ENCODE measurements around the gene HNRNPA2B1.
"Not testable (repeated sequence)": the region's sequence is repeated elsewhere in the genome, so short reads cannot be mapped to it uniquely, and the experiment has no call there.

Gene HNRNPA2B1

DNA sequence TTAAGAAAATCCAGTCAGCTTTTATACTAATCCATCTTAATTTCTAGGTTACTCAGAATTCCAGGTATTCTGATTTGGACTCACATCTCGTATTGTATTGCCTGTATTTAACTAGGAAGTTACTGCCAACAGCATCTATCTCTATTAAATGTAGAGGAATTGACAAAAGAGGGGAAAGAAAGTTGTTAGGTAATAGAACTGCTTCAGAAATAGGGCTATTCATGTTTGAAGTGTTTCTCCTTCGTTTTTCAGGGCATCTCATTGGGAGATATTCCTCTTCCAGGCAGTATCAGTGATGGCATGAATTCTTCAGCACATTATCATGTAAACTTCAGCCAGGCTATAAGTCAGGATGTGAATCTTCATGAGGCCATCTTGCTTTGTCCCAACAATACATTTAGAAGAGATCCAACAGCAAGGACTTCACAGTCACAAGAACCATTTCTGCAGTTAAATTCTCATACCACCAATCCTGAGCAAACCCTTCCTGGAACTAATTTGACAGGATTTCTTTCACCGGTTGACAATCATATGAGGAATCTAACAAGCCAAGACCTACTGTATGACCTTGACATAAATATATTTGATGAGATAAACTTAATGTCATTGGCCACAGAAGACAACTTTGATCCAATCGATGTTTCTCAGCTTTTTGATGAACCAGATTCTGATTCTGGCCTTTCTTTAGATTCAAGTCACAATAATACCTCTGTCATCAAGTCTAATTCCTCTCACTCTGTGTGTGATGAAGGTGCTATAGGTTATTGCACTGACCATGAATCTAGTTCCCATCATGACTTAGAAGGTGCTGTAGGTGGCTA is 16.1 kb downstream of the HNRNPA2B1 start:
- DNase-seq = not testable (repeated sequence)

DNA sequence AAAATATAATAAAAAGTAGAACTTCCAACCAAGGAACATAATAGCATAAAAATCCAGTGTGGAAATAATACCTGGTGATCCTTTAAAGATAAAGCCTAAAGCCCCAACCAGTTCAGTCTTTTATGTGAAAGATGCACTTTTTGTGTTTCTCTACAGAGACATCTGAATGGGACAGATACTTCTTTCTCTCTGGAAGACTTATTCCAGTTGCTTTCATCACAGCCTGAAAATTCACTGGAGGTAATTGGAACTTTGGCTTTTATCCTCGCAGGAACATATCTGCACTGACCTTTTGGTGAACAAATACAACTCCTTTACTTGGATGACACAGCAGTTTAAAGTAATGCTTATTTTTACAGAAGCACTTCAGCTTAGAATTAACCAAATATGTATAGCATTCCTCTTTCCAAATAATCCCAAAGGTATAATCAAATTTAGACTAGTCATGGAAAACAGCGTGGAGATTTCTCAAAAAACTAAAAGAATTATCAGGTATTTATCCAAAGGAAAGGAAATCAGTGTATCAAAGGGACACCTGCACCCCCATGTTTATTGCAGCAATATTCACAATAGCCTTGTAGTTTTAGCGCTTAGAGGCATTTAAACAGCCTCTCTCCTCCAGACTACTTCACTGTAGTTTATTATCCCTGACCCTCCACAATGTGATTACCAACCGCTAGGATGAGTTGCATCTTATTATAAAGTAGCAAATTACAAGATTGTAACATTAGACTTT is 16.8 kb downstream of the HNRNPA2B1 start:
- DNase-seq = no peak

GRCh38 chr7:26182706-26183105 is 17.8 kb downstream of the HNRNPA2B1 start:
- no peak for DNase-seq

- no peak for DNase-seq
Measured at GRCh38 chr7:26182283-26182682, 18.3 kb downstream of the HNRNPA2B1 start.

GRCh38 chr7:26181474-26182227 is 18.9 kb downstream of the HNRNPA2B1 start:
- no peak for DNase-seq

DNA sequence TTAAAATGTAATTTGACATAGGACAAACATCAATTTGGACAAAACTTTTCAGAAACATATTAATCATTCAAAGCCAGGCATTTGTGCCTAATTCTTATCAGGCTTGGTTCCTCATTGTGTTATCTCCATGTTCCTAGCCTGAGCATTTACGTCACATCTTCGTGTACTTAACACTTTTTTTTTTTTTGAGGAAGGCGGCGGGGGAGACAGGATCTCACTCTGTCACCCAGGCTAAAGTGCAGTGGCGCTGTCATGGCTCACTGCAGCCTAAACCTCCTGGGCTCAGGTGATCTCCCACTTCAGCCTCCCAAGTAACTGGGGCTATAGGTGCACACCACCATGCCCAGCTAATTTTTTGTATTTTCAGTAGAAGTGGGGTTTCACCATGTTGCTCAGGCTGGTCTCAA is 19.8 kb downstream of the HNRNPA2B1 start:
- no peak for DNase-seq

DNA sequence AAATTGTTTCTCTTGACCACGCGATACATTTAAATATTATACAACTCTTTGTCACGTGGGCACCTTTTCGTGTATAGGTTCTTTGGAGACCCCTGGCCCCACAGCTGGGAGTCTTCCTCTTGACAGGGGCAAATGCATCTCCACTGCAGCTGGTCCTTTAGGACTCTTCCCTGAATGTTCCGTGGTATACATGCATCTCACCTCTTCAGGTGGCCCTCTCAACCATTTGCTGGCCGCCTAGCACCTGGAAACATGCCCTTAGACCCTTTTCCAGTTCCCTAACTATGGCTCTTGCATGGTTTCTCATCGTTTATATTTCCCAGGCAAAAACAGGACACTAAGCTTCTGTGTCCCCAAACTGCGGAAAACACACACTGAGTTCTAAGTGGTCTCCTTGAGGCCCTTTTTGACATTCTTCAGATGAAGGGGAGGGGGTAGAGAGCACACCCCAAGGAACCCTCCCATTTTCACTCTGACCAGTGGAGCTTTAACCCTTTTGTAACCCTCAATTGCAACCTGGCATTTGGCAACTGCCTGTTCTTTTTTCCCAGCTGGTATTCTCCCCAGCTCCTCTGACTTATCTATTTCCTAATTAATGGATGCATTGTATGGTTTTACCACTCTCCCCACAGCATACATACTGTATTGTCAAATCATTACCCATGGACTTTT is 20.6 kb downstream of the HNRNPA2B1 start:
- no peak for DNase-seq

GRCh38 chr7:26179422-26179821 is 21.1 kb downstream of the HNRNPA2B1 start:
- DNase-seq = no peak

- no peak for DNase-seq
Measured at GRCh38 chr7:26178272-26178960, 22.1 kb downstream of the HNRNPA2B1 start.

- DNase-seq = not testable (repeated sequence)
Measured at GRCh38 chr7:26177269-26177668, 23.3 kb downstream of the HNRNPA2B1 start.

DNA sequence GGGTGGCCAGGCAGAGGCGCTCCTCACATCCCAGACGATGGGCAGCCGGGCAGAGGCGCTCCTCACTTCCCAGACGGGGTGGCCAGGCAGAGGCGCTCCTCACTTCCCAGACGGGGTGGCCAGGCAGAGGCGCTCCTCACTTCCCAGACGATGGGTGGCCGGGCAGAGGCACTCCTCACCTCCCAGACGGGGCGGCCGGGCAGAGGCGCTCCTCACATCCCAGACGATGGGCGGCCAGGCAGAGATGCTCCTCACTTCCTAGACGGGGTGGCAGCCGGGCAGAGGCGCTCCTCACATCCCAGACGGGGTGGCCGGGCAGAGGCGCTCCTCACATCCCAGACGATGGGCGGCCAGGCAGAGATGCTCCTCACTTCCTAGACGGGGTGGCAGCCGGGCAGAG is 23.9 kb downstream of the HNRNPA2B1 start:
- not testable (repeated sequence) for DNase-seq

- not testable (repeated sequence) for DNase-seq
Measured at GRCh38 chr7:26175903-26176302, 24.6 kb downstream of the HNRNPA2B1 start.

GRCh38 chr7:26172048-26172447 is 28.5 kb downstream of the HNRNPA2B1 start:
- no peak for DNase-seq

DNA sequence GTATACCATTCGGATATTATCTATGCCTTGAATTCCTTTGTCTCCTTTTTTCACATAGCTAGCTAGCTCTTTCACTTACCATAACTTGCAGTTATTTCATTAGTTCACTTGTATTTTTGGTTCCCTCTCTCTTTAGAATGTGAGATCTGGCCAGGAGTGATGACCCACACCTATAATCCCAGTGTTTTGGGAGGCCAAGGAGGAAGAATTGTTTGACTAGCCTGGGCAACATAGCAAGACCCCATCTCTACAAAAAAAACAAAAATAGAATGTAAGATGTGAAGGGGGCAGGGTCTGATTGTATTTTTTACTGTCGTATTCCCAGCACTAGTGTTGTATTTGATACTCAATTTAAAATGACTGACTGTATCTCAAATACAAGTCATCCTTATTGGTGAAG is 28.9 kb downstream of the HNRNPA2B1 start:
- no peak for DNase-seq

DNA sequence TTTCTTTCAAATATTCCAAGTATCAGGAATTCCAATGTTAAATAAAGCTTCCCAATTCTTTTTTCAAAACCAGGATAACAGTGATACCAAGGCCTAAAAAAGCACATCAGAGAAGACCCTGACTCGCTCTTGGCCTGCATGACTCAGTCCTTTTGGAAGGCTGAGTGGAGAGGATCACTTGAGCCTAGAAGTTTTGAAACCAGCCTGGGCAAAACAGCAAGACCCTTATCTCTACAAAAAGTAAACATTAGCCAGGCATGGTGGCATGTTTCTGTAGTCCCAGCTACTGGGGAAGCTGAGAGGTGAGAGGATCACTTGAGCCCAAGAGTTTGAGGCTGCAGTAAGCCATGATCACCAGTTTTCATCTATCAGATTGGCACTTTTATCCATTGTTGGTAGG is 29.9 kb downstream of the HNRNPA2B1 start:
- no peak for DNase-seq

DNA sequence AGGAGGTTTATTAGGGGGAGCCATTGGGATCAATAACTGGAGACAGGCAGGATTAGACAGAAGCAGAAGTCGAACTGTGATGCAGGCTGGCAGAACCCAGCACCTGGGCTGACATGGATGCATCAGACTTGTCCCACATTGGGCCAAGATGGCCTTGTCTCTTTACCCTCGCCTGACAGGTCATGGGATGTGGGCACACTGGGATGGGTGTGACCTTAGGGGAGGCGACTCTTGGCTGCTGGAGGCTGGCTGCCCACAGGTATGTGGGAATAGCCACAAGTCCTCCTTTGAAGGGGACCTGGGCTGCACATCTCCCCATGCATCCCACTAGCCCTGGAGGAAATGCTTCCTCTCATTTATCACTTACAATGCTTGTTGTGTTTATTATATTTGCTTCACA is 31.3 kb downstream of the HNRNPA2B1 start:
- no peak for DNase-seq

GRCh38 chr7:26168458-26169023 is 32.0 kb downstream of the HNRNPA2B1 start:
- no peak for DNase-seq

DNA sequence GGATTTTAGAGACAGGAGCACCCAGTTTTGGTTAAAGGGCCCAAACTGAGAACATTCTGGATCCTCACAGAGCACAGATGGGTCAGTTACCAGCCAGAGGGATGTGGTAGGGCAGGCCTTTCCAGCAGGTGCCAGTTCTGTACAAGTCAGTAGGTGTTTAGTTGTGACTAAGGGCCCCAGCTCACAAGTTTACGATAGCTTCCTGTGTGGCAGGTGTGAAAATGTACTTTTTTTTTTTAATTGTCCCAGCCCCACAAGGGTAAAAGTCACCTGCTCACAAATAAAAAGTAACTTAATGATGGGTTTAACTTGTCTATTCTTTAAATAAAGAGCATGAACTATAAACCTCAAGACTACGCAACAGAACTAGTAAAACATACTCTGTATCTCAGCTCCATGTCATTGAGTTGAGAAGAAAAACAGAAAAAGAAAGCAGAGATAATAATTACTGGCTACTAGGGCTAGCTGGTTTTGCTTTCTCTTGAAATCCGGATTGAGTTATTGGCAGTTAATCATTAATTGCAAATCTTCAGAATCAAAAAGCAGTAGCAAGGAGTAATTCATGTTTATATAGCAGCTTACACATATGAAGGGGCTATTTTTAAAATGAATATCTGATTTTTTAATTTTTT is 33.1 kb downstream of the HNRNPA2B1 start:
- no peak for DNase-seq

GRCh38 chr7:26166684-26167266 is 33.8 kb downstream of the HNRNPA2B1 start:
- no peak for DNase-seq

DNA sequence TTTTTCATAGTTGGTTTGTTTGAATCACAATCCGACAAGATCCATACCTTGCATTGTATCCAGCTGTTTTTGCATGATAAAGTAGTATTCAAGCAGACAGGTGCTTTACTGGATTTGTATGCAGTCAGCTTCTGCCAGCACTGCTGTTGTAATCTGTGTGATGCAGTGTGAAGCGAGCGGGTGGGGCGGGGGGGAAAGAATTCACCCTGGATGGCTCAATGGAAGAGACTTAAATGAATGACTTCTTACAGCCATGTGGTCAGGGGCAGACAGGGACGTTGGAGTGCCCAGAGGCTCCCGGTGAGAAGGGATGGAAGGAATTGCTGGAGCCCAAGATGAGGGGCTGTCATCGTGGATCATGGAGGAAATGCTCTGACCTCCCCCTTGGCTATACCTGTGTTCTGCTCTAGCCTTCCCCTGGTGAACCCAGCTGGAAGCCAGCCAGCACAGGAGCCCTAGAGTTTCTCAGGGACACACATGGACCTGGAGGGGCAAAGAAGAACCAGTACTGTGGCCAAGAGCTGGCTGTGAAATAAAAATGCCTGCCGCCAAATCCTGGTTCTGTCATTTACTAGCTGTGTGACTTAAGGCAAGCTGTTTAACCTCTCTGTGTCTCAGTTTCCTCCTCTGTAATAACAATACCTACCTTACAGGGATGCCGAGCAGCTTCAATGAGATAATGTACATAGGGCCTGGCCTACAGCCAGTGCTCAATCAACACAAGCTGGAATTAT is 34.4 kb downstream of the HNRNPA2B1 start:
- no peak for DNase-seq

Data from fibroblast of skin of back (primary cell).